ENCODE data around the gene SULT1C4.

GRCh38 chr2:108346827-108347226 is 30.9 kb upstream of the SULT1C4 start:
- TF ChIP-seq POLR2AphosphoS5 (IDR thresholded peaks at IDR 0.05; ENCODE audit: borderline replicate concordance, low read depth, low read length) (no peak), EZH2 (IDR thresholded peaks at IDR 0.05) (no peak), FOXP2 (optimal IDR thresholded peaks at IDR 0.05; ENCODE audit: control extremely low read depth, extremely low read length, insufficient read depth) (no peak)

Data from SK-N-MC (cell line).